Tibial artery (tissue), 4 donors: ENCODE results near the gene FARP2.
A peak's percentile ranks its signal among the peaks of the same experiment; 100 is the strongest.
"Not testable (repeated sequence)": the region's sequence is repeated elsewhere in the genome, so short reads cannot be mapped to it uniquely, and the experiment has no call there.

Source experiments
- DNase-seq, 2 donors: peaks; one replicate each; pipeline ENCODE4 v3.0.0-alpha.2; 2019
- H3K27ac ChIP-seq, 2 donors: fragments of 200-600 bp; sonication (generic) in 1 of 2; 1 replicate in 1 of 2; 2 replicates in 1 of 2; pipeline ENCODE4 v1.5.1; 2018 to 2019; ENCODE audit warnings: mild to moderate bottlenecking in 1 of 2
- H3K27me3 ChIP-seq, 2 donors: fragments of 200-600 bp; sonication (generic) in 1 of 2; one replicate each; pipeline versions ENCODE4 v1.5.1 to v1.6.0; 2016 to 2019
- H3K36me3 ChIP-seq, 3 donors: fragments of 200-600 bp; sonication (generic) in 2 of 3; one replicate each; pipeline ENCODE4 v1.5.1; 2016 to 2019; ENCODE audit warnings: mild to moderate bottlenecking in 2 of 3
- H3K4me1 ChIP-seq, 4 donors: fragments of 200-600 bp; sonication (generic) in 2 of 4; 1 replicate in 3 of 4; 2 replicates in 1 of 4; pipeline ENCODE4 v1.5.1; 2016 to 2019
- H3K4me3 ChIP-seq, 2 donors: fragments of 200-600 bp; sonication (generic) in 1 of 2; 1 replicate in 1 of 2; 2 replicates in 1 of 2; pipeline ENCODE4 v1.5.1; 2018 to 2019; ENCODE audit warnings: mild to moderate bottlenecking in 2 of 2
- H3K9me3 ChIP-seq, 3 donors: fragments of 200-600 bp; sonication (generic) in 1 of 3; one replicate each; pipeline ENCODE4 v1.5.1; 2016 to 2019
- CTCF ChIP-seq, 2 experiments: fragments of 200-600 bp in 1 of 2; fragments of 450-650 bp in 1 of 2; IDR thresholded peaks; one replicate each; pipeline ENCODE4 v1.5.1; 2017 to 2019; ENCODE audit warnings: antibody characterized with exemption in 2 of 2, mild to moderate bottlenecking in 1 of 2, moderate library complexity in 1 of 2
- intact Hi-C: fragments of 100-400 bp; cut with DNase I; formaldehyde crosslinking; loops from one replicate; pipeline ENCODE4 v1.15.0; 2023; ENCODE audit warnings: low total_unique reads

Gene FARP2

GRCh38 chr2:241522477-241522876 lies 166.4 kb downstream of the FARP2 start:
- Histone ChIP-seq H3K27ac (no peak overlapping the region), H3K9me3 (no peaks in the 10 kb centered on the region), H3K4me3 (no peak overlapping the region), H3K4me1 (no peaks in the 10 kb centered on the region), H3K27me3 (peaks cover 0 to 34% of the 10 kb centered on the region in 2 donors), H3K36me3 (no peaks in the 10 kb centered on the region)
- DNase-seq = no peak
- TF ChIP-seq CTCF (IDR thresholded peaks at IDR 0.05) = no peak
- intact Hi-C loops = no loop called here

- H3K36me3 ChIP-seq, DNase-seq, H3K9me3 ChIP-seq, H3K4me1 ChIP-seq, intact Hi-C loops, H3K4me3 ChIP-seq, H3K27ac ChIP-seq: not testable (repeated sequence)
- H3K27me3 ChIP-seq = peaks cover 0 to 21% of the 10 kb centered on the region in 2 donors
These were observed 170.0 kb downstream of the FARP2 start for GRCh38 chr2:241525818-241526780.

- H3K4me1 ChIP-seq = no peaks in the 10 kb centered on the region
- H3K27me3 ChIP-seq = peaks cover 0 to 29% of the 10 kb centered on the region in 2 donors
- intact Hi-C loops = no loop called here
- H3K27ac ChIP-seq = no peak overlapping the region
- no peak for TF ChIP-seq CTCF (IDR thresholded peaks at IDR 0.05)
- DNase-seq = peak in 1 of 2 donors; percentile 40
- no peaks in the 10 kb centered on the region for H3K9me3 ChIP-seq
- H3K4me3 ChIP-seq = no peak overlapping the region
- H3K36me3 ChIP-seq = no peaks in the 10 kb centered on the region
These were observed 174.5 kb downstream of the FARP2 start for GRCh38 chr2:241530571-241530970.

- no peak for DNase-seq
- Histone ChIP-seq H3K9me3 (no peaks in the 10 kb centered on the region), H3K4me3 (no peak overlapping the region), H3K27me3 (peaks cover 0 to 29% of the 10 kb centered on the region in 2 donors), H3K27ac (no peak overlapping the region), H3K4me1 (no peaks in the 10 kb centered on the region), H3K36me3 (no peaks in the 10 kb centered on the region)
- intact Hi-C loops = no loop called here
- TF ChIP-seq CTCF (IDR thresholded peaks at IDR 0.05) = no peak
These were observed 175.2 kb downstream of the FARP2 start for GRCh38 chr2:241531161-241531722.

GRCh38 chr2:241532168-241532567 lies 176.1 kb downstream of the FARP2 start:
- no peaks in the 10 kb centered on the region for H3K9me3 ChIP-seq
- H3K4me3 ChIP-seq = no peak overlapping the region
- peaks cover 0 to 29% of the 10 kb centered on the region in 2 donors for H3K27me3 ChIP-seq
- no peaks in the 10 kb centered on the region for H3K4me1 ChIP-seq
- no peaks in the 10 kb centered on the region for H3K36me3 ChIP-seq
- no peak for TF ChIP-seq CTCF (IDR thresholded peaks at IDR 0.05)
- intact Hi-C loops = no loop called here
- H3K27ac ChIP-seq = no peak overlapping the region
- DNase-seq = no peak
